HFF-Myc (cell line): ENCODE results near the gene ABCA9.

Source experiments
- DNase-seq: peaks from one replicate; pipeline ENCODE4 v3.0.0-alpha.2; 2011; ENCODE audit warnings: low read depth; ENCODE audit errors: extremely low read depth
- H3K4me3 ChIP-seq: replicated peaks from 2 replicates; pipeline ENCODE4 v1.5.1; 2011; ENCODE audit warnings: low read depth, mild to moderate bottlenecking, control low read depth, low read length
- TF ChIP-seq, protein P1 (sequence below): IDR thresholded peaks from 2 replicates; pipeline ENCODE4 v1.5.1; 2012; ENCODE audit warnings: mild to moderate bottlenecking, low read depth, low read length, control low read depth; ENCODE audit errors: missing control alignments

ABCA9 gene

DNA sequence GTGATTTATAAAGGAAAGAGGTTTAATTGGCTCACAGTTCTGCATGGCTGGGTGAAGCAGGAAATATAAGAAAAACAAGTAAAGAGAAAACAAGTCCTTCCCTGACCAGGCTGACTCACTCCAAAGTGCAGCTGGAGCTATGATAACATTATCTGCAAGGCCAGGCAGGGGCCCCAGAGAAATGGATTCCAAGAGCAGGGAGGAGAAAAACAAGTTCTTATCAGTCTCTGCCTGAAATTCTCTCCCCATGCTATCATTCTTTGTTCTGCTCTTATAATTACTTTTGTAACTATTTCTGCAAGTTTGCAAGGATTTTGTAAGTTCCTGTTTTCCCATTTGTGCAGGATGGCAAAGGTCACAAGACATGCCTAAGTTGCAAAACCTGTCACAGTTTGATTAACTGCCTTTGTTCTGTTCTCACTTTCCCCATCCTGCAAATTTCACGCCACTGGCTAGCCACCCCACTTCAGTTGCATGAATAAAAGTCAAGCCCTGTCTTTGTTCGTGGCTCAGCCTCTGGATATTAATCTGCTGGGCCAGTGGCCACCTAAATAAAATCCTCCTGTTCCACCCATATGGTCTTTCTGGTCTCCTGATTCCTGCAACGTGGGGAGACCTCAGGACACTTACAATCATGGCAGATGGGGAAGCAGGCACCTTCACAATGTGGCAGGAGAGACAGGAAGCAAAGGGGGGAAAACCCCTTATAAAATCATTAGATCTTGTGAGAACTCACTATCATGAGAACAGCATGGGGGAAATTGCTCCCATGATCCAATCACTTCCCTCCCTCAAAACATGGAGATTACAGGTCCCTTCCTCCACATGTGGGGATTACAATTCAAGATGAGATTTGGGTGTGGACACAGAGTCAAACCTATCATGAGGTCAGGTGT is 13.1 kb downstream of the ABCA9 start:
- TF ChIP-seq, protein P1, sequence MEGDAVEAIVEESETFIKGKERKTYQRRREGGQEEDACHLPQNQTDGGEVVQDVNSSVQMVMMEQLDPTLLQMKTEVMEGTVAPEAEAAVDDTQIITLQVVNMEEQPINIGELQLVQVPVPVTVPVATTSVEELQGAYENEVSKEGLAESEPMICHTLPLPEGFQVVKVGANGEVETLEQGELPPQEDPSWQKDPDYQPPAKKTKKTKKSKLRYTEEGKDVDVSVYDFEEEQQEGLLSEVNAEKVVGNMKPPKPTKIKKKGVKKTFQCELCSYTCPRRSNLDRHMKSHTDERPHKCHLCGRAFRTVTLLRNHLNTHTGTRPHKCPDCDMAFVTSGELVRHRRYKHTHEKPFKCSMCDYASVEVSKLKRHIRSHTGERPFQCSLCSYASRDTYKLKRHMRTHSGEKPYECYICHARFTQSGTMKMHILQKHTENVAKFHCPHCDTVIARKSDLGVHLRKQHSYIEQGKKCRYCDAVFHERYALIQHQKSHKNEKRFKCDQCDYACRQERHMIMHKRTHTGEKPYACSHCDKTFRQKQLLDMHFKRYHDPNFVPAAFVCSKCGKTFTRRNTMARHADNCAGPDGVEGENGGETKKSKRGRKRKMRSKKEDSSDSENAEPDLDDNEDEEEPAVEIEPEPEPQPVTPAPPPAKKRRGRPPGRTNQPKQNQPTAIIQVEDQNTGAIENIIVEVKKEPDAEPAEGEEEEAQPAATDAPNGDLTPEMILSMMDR = no peak
- no peak for DNase-seq
- no peak overlapping the region for H3K4me3 ChIP-seq

DNA sequence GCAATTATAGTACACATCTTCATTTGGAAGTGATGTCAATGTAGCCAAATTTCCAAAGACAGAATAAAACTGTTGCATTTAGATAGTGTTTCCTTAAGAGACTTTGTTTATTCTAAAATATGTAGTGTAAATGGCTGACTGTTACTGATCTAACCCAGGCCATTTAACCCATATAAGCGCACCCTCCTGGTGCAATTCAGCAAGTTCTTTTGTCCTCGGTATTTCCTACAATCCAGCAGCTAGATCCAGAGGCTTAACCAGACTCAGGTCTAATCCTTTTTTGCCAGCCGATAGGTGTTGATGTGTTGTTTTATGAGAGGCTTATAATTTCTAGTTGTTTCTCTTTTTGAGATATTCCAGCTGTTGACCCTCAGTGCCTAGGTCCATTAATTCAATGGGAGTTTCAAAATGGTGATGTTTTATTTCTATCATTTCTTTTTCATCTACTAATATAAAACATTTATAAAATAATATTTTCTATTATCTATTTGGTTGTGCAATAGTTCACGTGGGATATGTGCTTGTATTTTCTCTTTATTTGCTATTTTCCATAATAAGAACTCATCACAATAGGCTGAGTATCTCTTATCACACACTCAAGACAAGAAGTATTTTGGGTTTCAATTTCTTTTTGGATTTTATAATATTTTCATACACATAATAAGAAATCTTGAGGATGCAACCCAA is 14.5 kb downstream of the ABCA9 start:
- H3K4me3 ChIP-seq = no peak overlapping the region
- TF ChIP-seq, protein P1 = no peak
- DNase-seq = no peak

GRCh38 chr17:69045646-69046045 is 15.1 kb downstream of the ABCA9 start:
- DNase-seq = no peak
- TF ChIP-seq, protein P1 = no peak
- no peak overlapping the region for H3K4me3 ChIP-seq

GRCh38 chr17:69044371-69044770 is 16.4 kb downstream of the ABCA9 start:
- no peak overlapping the region for H3K4me3 ChIP-seq
- TF ChIP-seq, protein P1 = no peak
- DNase-seq = no peak

DNA sequence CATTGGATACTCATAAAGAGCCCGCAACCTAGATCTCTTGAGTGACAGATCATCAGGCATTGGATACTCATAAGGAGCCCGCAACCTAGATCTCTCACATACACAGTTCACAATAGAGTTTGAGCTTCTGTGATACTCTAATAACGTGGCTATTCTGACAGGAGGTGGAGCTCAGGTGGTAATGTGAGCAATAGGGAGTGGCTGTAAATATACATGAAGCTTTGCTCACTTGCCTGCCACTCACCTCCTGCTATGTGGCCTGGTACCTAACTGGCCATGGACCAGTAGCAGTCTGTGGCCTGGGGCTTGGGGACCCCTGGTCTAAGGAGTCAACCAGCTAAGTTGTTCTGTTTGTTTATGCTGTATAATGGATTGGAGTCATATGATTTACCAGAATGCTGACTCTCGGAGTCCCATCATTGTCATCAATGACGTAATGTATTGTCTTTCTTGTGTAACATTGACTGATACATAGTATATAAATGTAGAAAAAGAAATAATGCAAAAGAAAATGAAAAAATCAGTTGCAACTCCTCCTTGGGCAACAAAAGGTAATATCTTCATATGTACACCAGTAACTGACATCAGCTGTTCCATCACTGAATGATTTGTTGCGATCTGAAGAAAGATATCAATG is 17.5 kb downstream of the ABCA9 start:
- TF ChIP-seq, protein P1 = no peak
- no peak overlapping the region for H3K4me3 ChIP-seq
- DNase-seq = no peak

DNA sequence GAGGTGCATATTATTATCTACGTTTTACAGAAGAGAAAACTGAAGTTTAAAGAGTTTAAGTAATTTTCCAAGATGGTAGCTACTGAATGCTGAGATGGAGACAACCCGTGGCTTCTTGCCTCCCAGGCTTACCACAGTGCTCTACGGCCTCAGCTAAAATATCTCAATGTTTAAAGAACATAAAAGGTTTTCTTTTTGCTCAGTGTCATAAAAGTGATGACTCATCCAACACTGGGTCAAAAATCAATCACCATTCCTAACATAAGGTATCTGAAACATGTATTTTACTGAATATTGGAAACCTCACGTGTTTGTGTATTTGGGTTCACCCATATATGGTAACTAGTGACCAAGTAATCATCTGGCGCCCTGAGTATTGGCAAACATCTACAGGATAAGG is 18.4 kb downstream of the ABCA9 start:
- DNase-seq = no peak
- H3K4me3 ChIP-seq = no peak overlapping the region
- TF ChIP-seq, protein P1 = no peak
